ACC112 (cell line): Measurements from ENCODE around the gene NR6A1.

ENCODE experiments used
- H2AFZ ChIP-seq: fragments of 200-600 bp; sonication (generic); one replicate; pipeline ENCODE4 v1.6.0; 2017; ENCODE audit warnings: antibody characterized with exemption, low read length; ENCODE audit not compliant: unreplicated experiment
- H3K27ac ChIP-seq: fragments of 200-600 bp; sonication (generic); 2 replicates; pipeline ENCODE4 v1.5.1; 2014; ENCODE audit warnings: low read depth, mild to moderate bottlenecking, antibody characterized with exemption, low read length, moderate library complexity
- H3K27me3 ChIP-seq: fragments of 200-600 bp; sonication (generic); 2 replicates; pipeline ENCODE4 v1.6.1; 2014; ENCODE audit warnings: mild to moderate bottlenecking, antibody characterized with exemption, low read length, moderate library complexity, mixed read lengths; ENCODE audit not compliant: insufficient read depth
- H3K36me3 ChIP-seq: fragments of 200-600 bp; sonication (generic); 2 replicates; pipeline ENCODE4 v1.6.1; 2016; ENCODE audit warnings: mild to moderate bottlenecking, antibody characterized with exemption, low read length, moderate library complexity, mixed read lengths; ENCODE audit not compliant: insufficient read depth
- H3K4me1 ChIP-seq: fragments of 200-600 bp; sonication (generic); one replicate; pipeline ENCODE4 v1.6.1; 2016; ENCODE audit warnings: low read length, mixed read lengths; ENCODE audit not compliant: insufficient read depth, unreplicated experiment, control insufficient read depth
- H3K4me3 ChIP-seq: fragments of 200-600 bp; sonication (generic); 2 replicates; pipeline ENCODE4 v1.5.1; 2014; ENCODE audit warnings: mild to moderate bottlenecking, low read depth, low read length
- H3K79me2 ChIP-seq: fragments of 200-600 bp; sonication (generic); one replicate; pipeline ENCODE4 v1.6.0; 2016; ENCODE audit warnings: low read length; ENCODE audit not compliant: control insufficient read depth, unreplicated experiment, insufficient read depth

Gene NR6A1

GRCh38 chr9:124686918-124687317 is 84.2 kb downstream of the NR6A1 start:
- Histone ChIP-seq H3K79me2 (no peaks in the 10 kb centered on the region), H3K4me3 (no peak overlapping the region), H3K4me1 (no peaks in the 10 kb centered on the region), H3K36me3 (no peaks in the 10 kb centered on the region), H3K27me3 (no peaks in the 10 kb centered on the region), H2AFZ (no peak overlapping the region), H3K27ac (no peak overlapping the region)

DNA sequence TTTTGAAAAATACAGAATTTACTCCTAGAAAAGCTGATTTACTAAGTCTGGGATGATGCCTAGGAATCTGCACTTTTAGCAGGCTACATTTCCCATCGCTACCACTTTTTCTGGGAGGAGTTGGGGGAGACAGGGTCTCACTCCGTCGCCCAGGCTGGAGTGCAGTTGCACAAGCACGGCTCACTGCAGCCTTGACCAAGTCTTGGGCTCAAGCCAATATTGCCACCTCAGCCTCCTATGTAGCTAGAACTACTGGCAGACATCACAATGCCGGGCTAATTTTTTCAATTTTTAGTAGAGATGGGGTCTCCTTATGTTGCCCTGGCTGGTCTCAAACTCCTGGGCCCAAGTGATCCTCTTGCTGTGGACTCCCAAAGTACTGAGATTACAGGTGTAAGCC is 85.9 kb downstream of the NR6A1 start:
- Histone ChIP-seq H3K79me2 (no peaks in the 10 kb centered on the region), H3K27me3 (no peaks in the 10 kb centered on the region), H3K4me3 (no peak overlapping the region), H3K4me1 (no peaks in the 10 kb centered on the region), H3K27ac (no peak overlapping the region), H3K36me3 (no peaks in the 10 kb centered on the region), H2AFZ (no peak overlapping the region)

- Histone ChIP-seq H3K4me1 (no peaks in the 10 kb centered on the region), H3K4me3 (no peak overlapping the region), H2AFZ (no peak overlapping the region), H3K27me3 (no peaks in the 10 kb centered on the region), H3K79me2 (no peaks in the 10 kb centered on the region), H3K36me3 (no peaks in the 10 kb centered on the region), H3K27ac (no peak overlapping the region)
These were observed 86.9 kb downstream of the NR6A1 start for GRCh38 chr9:124684169-124684568.

GRCh38 chr9:124683043-124683442 is 88.1 kb downstream of the NR6A1 start:
- Histone ChIP-seq H3K27me3 (no peaks in the 10 kb centered on the region), H3K4me1 (no peaks in the 10 kb centered on the region), H2AFZ (no peak overlapping the region), H3K36me3 (no peaks in the 10 kb centered on the region), H3K79me2 (no peaks in the 10 kb centered on the region), H3K4me3 (no peak overlapping the region), H3K27ac (no peak overlapping the region)

GRCh38 chr9:124680714-124681390 is 90.3 kb downstream of the NR6A1 start:
- H3K79me2 ChIP-seq = no peaks in the 10 kb centered on the region
- no peak overlapping the region for H2AFZ ChIP-seq
- no peaks in the 10 kb centered on the region for H3K27me3 ChIP-seq
- no peaks in the 10 kb centered on the region for H3K4me1 ChIP-seq
- H3K4me3 ChIP-seq = no peak overlapping the region
- H3K27ac ChIP-seq = no peak overlapping the region
- H3K36me3 ChIP-seq = no peaks in the 10 kb centered on the region

DNA sequence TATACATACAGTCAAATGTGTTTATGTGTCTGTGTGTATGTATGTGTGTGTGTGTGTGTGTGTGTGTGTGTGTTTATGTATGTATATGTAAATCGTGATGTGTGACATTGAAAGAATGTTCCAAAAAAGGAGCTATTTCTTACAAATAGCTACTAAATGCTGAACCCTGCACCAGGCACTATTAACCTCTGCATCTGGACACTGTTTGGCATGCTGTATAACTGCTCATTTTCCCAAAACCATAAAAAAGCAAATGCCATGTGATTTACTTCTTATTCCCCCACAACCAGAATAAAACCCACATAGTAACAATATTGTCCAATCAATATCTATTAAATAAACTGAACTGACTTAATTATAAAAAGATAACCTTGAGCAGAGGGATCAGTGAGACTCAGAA is 91.1 kb downstream of the NR6A1 start:
- H3K27me3 ChIP-seq = no peaks in the 10 kb centered on the region
- H3K27ac ChIP-seq = no peak overlapping the region
- no peaks in the 10 kb centered on the region for H3K4me1 ChIP-seq
- H2AFZ ChIP-seq = no peak overlapping the region
- H3K4me3 ChIP-seq = no peak overlapping the region
- no peaks in the 10 kb centered on the region for H3K79me2 ChIP-seq
- no peaks in the 10 kb centered on the region for H3K36me3 ChIP-seq

DNA sequence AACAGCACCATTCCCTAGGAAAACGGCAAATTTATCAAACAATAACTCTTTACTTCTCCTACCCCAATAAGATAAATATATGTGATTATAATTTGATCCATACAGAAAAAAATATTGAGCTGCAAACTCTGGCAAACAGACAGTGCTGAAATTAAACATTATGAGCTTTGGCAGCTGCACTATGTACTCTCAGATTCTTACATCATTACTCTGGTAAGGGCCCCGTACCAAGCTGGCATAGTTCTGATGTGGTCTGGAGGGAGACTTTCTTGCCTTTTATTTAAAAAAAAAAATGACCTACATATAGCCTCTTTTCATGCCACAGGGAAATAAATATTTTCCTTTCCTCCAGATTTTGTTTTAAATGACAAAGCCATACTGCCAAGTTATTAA is 95.0 kb downstream of the NR6A1 start:
- Histone ChIP-seq H3K27me3 (no peaks in the 10 kb centered on the region), H3K27ac (no peak overlapping the region), H3K4me1 (no peaks in the 10 kb centered on the region), H3K79me2 (no peaks in the 10 kb centered on the region), H3K36me3 (no peaks in the 10 kb centered on the region), H2AFZ (no peak overlapping the region), H3K4me3 (no peak overlapping the region)

DNA sequence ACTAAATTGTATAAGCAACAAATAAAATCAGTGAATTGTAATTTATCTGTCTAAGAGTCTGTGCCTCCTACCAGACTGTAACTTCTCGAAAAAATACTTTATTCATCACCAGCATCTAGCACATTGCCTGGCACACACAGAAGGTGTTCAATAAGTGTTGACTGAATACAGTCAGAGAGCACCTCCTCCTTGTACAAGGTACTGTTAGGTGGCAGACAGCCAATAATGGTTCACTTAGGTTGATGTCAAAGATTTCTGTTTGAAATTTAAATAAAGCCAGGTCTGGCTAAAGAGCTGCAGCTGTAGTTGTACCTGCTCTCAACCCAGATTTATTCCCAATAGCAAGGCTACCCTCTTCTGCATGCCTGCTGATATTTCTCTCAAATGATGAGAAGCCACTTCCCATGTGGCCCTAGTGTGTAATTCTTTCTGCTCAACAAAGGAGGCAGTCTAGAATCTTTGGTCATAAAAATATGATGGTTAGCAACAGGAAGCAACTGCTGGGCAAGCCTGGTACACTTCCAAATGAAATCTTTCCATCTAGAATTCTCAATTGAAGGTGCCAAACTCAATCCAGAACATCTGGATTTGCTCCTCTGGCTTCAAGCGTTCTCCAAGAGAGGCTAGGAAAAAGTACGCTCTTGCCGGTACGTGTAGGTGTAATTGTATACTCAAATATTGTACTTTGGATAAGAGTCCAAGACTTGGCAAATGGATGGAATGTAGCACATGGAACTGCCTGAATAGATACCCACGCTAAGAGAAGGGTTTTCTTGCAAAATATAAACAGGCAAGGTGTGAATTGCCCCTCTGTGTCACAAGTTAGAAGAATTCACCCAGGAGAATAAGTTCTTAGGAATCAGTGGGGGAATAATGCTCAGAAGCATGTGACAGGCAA is 95.6 kb downstream of the NR6A1 start:
- H3K79me2 ChIP-seq = no peaks in the 10 kb centered on the region
- no peak overlapping the region for H3K4me3 ChIP-seq
- H3K36me3 ChIP-seq = no peaks in the 10 kb centered on the region

GRCh38 chr9:124674651-124675050 is 96.5 kb downstream of the NR6A1 start:
- Histone ChIP-seq H3K27ac (no peak overlapping the region), H2AFZ (no peak overlapping the region), H3K36me3 (no peaks in the 10 kb centered on the region), H3K79me2 (no peaks in the 10 kb centered on the region), H3K4me1 (no peaks in the 10 kb centered on the region), H3K27me3 (no peaks in the 10 kb centered on the region), H3K4me3 (no peak overlapping the region)

More for the DNA sequence above, 95.6 kb downstream of the NR6A1 start:
- H3K27ac ChIP-seq = no peak overlapping the region
- H3K4me1 ChIP-seq = no peaks in the 10 kb centered on the region
- no peak overlapping the region for H2AFZ ChIP-seq
- no peaks in the 10 kb centered on the region for H3K27me3 ChIP-seq

DNA sequence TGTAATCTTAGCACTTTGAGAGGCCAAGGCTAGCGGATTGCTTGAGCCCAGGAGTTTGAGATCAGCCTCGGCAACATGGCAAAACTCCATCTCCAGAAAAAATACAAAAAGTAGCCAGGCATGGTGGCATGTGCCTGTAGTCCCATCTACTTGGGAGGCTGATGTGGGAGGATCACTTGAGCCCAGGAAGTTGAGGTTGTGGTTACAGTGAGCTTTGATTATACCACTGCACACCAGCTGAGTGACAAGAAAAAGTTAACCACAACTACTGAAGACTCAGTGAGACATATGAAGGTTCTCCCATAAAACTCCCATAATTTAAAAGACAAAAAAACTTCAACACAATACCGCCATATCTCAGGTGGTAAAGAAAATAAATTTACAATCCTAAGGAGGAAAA is 98.0 kb downstream of the NR6A1 start:
- no peak overlapping the region for H2AFZ ChIP-seq
- no peaks in the 10 kb centered on the region for H3K4me1 ChIP-seq
- no peaks in the 10 kb centered on the region for H3K27me3 ChIP-seq
- H3K4me3 ChIP-seq = no peak overlapping the region
- H3K27ac ChIP-seq = no peak overlapping the region
- H3K79me2 ChIP-seq = no peaks in the 10 kb centered on the region
- no peaks in the 10 kb centered on the region for H3K36me3 ChIP-seq

DNA sequence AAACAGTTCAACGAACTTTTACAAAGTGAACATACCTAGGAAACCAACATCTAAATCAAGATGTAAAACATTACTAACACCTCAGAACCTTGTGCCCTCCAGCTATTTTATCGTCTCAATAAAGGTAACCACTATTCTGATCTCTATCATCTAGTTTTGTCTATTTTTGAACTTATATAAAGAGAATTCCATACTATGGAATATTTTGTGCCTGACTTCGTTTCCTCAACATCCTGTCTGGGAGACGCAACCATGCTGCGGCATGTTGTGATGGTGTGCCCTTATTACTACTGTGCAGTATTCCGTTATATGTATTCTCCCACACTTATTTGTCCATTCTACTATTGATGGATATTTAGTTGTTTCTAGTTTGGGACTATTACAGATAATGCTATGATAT is 99.2 kb downstream of the NR6A1 start:
- H3K4me3 ChIP-seq = no peak overlapping the region
- no peaks in the 10 kb centered on the region for H3K79me2 ChIP-seq
- H3K27ac ChIP-seq = no peak overlapping the region
- no peaks in the 10 kb centered on the region for H3K27me3 ChIP-seq
- no peak overlapping the region for H2AFZ ChIP-seq
- no peaks in the 10 kb centered on the region for H3K36me3 ChIP-seq
- no peaks in the 10 kb centered on the region for H3K4me1 ChIP-seq
